HepG2 (cell line): ENCODE data around the gene PCGF2. TPM values are rescaled to one million over a fixed set of nuclear protein-coding genes. Genes with fewer than 3 reads are reported as not detected.

Experiments used
- ARNT ChIP-seq: fragments of 450-650 bp; IDR thresholded peaks from 2 replicates; pipeline ENCODE4 v1.6.1; 2017
- CREB1 ChIP-seq, 2 experiments: fragments of 450-650 bp in 1 of 2; IDR thresholded peaks; 2 replicates each; pipeline ENCODE4 v1.6.1; 2016 to 2017; ENCODE audit warnings: control low read depth in 1 of 2, mild to moderate bottlenecking in 1 of 2, missing compliant biosample characterization in 1 of 2, missing genetic modification characterization in 1 of 2
- JARID2 ChIP-seq: sonication (generic); formaldehyde crosslinking; IDR thresholded peaks from 2 replicates; pipeline ENCODE4 v1.8.1; 2023; ENCODE audit warnings: missing genetic modification reagents, inconsistent platforms; ENCODE audit not compliant: insufficient replicate concordance
- MBNL3 ChIP-seq: fragments of 250-450 bp; sonication (Bioruptor Pico); conservative IDR thresholded peaks from 2 replicates; pipeline ENCODE4 v1.8.0; 2022; ENCODE audit warnings: mild to moderate bottlenecking, inconsistent platforms
- RXRA ChIP-seq: sonication (generic); formaldehyde crosslinking; IDR thresholded peaks from 2 replicates; pipeline ENCODE4 v1.5.1; 2020; ENCODE audit warnings: missing genetic modification reagents
- SATB2 ChIP-seq: sonication (generic); formaldehyde crosslinking; IDR thresholded peaks from 2 replicates; pipeline ENCODE4 v1.5.0; 2020; ENCODE audit warnings: missing genetic modification reagents
- ZNF484 ChIP-seq: sonication (generic); formaldehyde crosslinking; IDR thresholded peaks from 2 replicates; pipeline ENCODE4 v1.5.1; 2020; ENCODE audit warnings: mild to moderate bottlenecking, low read depth, missing genetic modification reagents, borderline replicate concordance
- polyA plus RNA-seq, 8 experiments: library from polyadenylated mRNA; depleted of rRNA in 3 of 8; stranded (reverse) in 7 of 8; unstranded in 1 of 8; fragments of >200 nt; fragmentation: Illumina TruSeq in 4 of 8; extraction: Trizol in 4 of 8; gene quantifications; 2 replicates each; pipeline versions ENCODE4 v1.2.1 to v1.2.3, GENCODE V29; 2011 to 2016; ENCODE audit warnings: low read depth in 4 of 8, missing spikeins in 1 of 8, mixed read lengths in 1 of 8; ENCODE audit not compliant: insufficient read depth in 1 of 8
- total RNA-seq, 5 experiments: library from RNA; depleted of rRNA; stranded (reverse); fragments of >200 nt; fragmentation: Illumina TruSeq; extraction: Trizol; gene quantifications; 2 replicates each; pipeline ENCODE4 v1.2.3, GENCODE V29; 2016; ENCODE audit warnings: low read depth in 1 of 5
- TF ChIP-seq, protein P1 (sequence below): sonication (generic); formaldehyde crosslinking; IDR thresholded peaks from 2 replicates; pipeline ENCODE4 v1.4.0; 2020; ENCODE audit warnings: mild to moderate bottlenecking, missing genetic modification reagents
- TF ChIP-seq, protein P2 (sequence below): sonication (generic); formaldehyde crosslinking; IDR thresholded peaks from 2 replicates; pipeline ENCODE4 v1.5.0; 2020; ENCODE audit warnings: missing genetic modification reagents
- TF ChIP-seq, protein P3 (sequence below): sonication (generic); formaldehyde crosslinking; IDR thresholded peaks from 2 replicates; pipeline ENCODE4 v1.5.0; 2020; ENCODE audit warnings: mild to moderate bottlenecking, missing genetic modification reagents, borderline replicate concordance
- TF ChIP-seq, protein P4 (sequence below): sonication (generic); formaldehyde crosslinking; IDR thresholded peaks from 2 replicates; pipeline ENCODE4 v1.4.0; 2020; ENCODE audit warnings: missing genetic modification reagents
- TF ChIP-seq, protein P5 (sequence below): sonication (generic); formaldehyde crosslinking; IDR thresholded peaks from 2 replicates; pipeline ENCODE4 v1.4.0; 2020; ENCODE audit warnings: missing genetic modification reagents
- TF ChIP-seq, protein P6 (sequence below): sonication (generic); formaldehyde crosslinking; IDR thresholded peaks from 2 replicates; pipeline ENCODE4 v1.4.0; 2020; ENCODE audit warnings: missing genetic modification reagents

The PCGF2 gene
- total and polyA plus RNA-seq, 2 of the 13 experiments (the other 11 are each of a cell fraction or from before 2014, with no cell fraction given) = 11.6 to 29.4 TPM

DNA sequence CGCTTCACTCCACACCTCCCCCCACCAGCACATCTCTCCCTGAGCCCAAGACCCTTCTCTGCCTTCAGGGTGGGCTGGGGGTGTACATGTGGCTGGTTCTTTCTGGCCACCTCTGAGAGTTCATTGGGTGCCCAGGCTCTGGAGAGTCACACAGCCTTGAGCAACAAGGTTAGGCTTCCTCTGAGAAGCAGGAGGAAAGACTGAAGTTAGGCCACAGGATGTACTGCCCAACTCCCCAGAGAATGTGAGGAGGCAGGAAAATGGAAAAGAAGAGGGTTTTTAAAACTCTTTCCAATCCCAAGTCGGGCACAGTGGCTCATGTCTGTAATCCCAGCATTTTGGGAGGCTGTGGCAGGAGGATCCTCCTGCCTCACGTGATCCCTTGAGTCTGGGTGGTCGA is 7.3 kb downstream of the PCGF2 start (continued):
- TF ChIP-seq, protein P1, sequence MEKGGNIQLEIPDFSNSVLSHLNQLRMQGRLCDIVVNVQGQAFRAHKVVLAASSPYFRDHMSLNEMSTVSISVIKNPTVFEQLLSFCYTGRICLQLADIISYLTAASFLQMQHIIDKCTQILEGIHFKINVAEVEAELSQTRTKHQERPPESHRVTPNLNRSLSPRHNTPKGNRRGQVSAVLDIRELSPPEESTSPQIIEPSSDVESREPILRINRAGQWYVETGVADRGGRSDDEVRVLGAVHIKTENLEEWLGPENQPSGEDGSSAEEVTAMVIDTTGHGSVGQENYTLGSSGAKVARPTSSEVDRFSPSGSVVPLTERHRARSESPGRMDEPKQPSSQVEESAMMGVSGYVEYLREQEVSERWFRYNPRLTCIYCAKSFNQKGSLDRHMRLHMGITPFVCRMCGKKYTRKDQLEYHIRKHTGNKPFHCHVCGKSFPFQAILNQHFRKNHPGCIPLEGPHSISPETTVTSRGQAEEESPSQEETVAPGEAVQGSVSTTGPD (CRISPR knock-in tag) = no peak
- TF ChIP-seq, protein P2, sequence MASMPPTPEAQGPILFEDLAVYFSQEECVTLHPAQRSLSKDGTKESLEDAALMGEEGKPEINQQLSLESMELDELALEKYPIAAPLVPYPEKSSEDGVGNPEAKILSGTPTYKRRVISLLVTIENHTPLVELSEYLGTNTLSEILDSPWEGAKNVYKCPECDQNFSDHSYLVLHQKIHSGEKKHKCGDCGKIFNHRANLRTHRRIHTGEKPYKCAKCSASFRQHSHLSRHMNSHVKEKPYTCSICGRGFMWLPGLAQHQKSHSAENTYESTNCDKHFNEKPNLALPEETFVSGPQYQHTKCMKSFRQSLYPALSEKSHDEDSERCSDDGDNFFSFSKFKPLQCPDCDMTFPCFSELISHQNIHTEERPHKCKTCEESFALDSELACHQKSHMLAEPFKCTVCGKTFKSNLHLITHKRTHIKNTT (CRISPR knock-in tag) = no peak
- no peak for TF ChIP-seq JARID2
- TF ChIP-seq ZNF484 = no peak
- TF ChIP-seq, protein P3, sequence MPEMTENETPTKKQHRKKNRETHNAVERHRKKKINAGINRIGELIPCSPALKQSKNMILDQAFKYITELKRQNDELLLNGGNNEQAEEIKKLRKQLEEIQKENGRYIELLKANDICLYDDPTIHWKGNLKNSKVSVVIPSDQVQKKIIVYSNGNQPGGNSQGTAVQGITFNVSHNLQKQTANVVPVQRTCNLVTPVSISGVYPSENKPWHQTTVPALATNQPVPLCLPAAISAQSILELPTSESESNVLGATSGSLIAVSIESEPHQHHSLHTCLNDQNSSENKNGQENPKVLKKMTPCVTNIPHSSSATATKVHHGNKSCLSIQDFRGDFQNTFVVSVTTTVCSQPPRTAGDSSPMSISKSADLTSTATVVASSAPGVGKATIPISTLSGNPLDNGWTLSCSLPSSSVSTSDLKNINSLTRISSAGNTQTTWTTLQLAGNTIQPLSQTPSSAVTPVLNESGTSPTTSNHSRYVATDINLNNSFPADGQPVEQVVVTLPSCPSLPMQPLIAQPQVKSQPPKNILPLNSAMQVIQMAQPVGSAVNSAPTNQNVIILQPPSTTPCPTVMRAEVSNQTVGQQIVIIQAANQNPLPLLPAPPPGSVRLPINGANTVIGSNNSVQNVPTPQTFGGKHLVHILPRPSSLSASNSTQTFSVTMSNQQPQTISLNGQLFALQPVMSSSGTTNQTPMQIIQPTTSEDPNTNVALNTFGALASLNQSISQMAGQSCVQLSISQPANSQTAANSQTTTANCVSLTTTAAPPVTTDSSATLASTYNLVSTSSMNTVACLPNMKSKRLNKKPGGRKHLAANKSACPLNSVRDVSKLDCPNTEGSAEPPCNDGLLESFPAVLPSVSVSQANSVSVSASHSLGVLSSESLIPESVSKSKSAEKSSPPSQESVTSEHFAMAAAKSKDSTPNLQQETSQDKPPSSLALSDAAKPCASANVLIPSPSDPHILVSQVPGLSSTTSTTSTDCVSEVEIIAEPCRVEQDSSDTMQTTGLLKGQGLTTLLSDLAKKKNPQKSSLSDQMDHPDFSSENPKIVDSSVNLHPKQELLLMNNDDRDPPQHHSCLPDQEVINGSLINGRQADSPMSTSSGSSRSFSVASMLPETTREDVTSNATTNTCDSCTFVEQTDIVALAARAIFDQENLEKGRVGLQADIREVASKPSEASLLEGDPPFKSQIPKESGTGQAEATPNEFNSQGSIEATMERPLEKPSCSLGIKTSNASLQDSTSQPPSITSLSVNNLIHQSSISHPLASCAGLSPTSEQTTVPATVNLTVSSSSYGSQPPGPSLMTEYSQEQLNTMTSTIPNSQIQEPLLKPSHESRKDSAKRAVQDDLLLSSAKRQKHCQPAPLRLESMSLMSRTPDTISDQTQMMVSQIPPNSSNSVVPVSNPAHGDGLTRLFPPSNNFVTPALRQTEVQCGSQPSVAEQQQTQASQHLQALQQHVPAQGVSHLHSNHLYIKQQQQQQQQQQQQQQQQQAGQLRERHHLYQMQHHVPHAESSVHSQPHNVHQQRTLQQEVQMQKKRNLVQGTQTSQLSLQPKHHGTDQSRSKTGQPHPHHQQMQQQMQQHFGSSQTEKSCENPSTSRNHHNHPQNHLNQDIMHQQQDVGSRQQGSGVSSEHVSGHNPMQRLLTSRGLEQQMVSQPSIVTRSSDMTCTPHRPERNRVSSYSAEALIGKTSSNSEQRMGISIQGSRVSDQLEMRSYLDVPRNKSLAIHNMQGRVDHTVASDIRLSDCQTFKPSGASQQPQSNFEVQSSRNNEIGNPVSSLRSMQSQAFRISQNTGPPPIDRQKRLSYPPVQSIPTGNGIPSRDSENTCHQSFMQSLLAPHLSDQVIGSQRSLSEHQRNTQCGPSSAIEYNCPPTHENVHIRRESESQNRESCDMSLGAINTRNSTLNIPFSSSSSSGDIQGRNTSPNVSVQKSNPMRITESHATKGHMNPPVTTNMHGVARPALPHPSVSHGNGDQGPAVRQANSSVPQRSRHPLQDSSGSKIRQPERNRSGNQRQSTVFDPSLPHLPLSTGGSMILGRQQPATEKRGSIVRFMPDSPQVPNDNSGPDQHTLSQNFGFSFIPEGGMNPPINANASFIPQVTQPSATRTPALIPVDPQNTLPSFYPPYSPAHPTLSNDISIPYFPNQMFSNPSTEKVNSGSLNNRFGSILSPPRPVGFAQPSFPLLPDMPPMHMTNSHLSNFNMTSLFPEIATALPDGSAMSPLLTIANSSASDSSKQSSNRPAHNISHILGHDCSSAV (CRISPR knock-in tag) = no peak
- TF ChIP-seq, protein P4, sequence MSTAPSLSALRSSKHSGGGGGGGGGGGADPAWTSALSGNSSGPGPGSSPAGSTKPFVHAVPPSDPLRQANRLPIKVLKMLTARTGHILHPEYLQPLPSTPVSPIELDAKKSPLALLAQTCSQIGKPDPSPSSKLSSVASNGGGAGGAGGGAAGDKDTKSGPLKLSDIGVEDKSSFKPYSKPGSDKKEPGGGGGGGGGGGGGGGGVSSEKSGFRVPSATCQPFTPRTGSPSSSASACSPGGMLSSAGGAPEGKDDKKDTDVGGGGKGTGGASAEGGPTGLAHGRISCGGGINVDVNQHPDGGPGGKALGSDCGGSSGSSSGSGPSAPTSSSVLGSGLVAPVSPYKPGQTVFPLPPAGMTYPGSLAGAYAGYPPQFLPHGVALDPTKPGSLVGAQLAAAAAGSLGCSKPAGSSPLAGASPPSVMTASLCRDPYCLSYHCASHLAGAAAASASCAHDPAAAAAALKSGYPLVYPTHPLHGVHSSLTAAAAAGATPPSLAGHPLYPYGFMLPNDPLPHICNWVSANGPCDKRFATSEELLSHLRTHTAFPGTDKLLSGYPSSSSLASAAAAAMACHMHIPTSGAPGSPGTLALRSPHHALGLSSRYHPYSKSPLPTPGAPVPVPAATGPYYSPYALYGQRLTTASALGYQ = no peak
- no peak for TF ChIP-seq SATB2 (CRISPR knock-in tag)
- TF ChIP-seq, protein P5, sequence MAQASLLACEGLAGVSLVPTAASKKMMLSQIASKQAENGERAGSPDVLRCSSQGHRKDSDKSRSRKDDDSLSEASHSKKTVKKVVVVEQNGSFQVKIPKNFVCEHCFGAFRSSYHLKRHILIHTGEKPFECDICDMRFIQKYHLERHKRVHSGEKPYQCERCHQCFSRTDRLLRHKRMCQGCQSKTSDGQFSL (CRISPR knock-in tag) = no peak
- TF ChIP-seq ARNT = no peak
- no peak for TF ChIP-seq RXRA
- TF ChIP-seq, protein P6, sequence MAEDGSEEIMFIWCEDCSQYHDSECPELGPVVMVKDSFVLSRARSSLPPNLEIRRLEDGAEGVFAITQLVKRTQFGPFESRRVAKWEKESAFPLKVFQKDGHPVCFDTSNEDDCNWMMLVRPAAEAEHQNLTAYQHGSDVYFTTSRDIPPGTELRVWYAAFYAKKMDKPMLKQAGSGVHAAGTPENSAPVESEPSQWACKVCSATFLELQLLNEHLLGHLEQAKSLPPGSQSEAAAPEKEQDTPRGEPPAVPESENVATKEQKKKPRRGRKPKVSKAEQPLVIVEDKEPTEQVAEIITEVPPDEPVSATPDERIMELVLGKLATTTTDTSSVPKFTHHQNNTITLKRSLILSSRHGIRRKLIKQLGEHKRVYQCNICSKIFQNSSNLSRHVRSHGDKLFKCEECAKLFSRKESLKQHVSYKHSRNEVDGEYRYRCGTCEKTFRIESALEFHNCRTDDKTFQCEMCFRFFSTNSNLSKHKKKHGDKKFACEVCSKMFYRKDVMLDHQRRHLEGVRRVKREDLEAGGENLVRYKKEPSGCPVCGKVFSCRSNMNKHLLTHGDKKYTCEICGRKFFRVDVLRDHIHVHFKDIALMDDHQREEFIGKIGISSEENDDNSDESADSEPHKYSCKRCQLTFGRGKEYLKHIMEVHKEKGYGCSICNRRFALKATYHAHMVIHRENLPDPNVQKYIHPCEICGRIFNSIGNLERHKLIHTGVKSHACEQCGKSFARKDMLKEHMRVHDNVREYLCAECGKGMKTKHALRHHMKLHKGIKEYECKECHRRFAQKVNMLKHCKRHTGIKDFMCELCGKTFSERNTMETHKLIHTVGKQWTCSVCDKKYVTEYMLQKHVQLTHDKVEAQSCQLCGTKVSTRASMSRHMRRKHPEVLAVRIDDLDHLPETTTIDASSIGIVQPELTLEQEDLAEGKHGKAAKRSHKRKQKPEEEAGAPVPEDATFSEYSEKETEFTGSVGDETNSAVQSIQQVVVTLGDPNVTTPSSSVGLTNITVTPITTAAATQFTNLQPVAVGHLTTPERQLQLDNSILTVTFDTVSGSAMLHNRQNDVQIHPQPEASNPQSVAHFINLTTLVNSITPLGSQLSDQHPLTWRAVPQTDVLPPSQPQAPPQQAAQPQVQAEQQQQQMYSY (CRISPR knock-in tag) = no peak
- TF ChIP-seq CREB1 (IDR thresholded peaks at IDR 0.05) = no peak
- no peak for TF ChIP-seq CREB1 (CRISPR knock-in tag; IDR thresholded peaks at IDR 0.05)
- TF ChIP-seq MBNL3 = no peak
